NCI-H2107 treated with DMSO at 0.1 percent for 48 hours (cell line): Measurements from ENCODE around the gene CNTN5.
"Not testable (repeated sequence)": the region's sequence is repeated elsewhere in the genome, so short reads cannot be mapped to it uniquely, and the experiment has no call there.

Experiments
- DNase-seq: peaks from one replicate; lab custom pipeline; 2025; ENCODE audit not compliant: unreplicated experiment; lab: John Stamatoyannopoulos, UW

Gene CNTN5

DNA sequence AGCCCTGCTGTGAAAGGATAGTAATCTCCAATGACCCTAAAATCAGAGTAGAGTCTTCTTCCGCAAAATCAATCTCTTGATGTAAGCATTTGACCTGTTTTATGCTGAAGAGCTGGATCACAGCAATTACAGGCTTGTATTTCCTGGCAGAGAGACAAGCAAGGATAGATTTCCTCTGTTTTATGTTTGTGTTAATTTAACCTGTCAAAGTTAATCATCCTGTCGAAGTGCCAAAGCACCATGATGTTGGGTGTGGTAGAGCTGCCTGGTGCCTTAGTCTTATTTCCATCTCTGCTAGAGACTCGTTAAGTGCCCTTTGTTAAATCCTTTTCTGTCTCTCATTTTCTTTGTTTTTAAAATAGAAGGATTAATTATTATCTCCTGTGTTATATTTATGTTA lies 248.1 kb downstream of the CNTN5 start:
- no peak for DNase-seq

DNA sequence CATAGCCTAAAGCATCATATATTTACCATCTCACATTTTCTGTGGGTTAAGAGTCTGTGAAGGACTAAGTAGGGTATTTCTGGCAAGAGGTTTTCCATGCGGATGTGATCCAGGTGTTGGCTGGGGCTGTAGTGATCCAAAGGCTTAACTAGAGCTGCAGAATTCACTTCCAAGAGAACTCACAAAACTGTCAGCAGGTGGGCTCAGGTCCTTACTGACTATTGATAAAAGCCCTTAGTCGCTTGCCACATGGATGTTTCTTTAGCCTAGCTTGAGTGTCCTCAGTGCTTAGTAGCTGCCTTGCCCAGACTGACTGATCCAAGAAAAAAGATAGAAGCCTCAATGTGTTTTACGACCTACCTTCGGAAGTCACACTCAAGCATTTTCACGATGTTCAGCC lies 250.8 kb downstream of the CNTN5 start:
- DNase-seq: no peak

DNA sequence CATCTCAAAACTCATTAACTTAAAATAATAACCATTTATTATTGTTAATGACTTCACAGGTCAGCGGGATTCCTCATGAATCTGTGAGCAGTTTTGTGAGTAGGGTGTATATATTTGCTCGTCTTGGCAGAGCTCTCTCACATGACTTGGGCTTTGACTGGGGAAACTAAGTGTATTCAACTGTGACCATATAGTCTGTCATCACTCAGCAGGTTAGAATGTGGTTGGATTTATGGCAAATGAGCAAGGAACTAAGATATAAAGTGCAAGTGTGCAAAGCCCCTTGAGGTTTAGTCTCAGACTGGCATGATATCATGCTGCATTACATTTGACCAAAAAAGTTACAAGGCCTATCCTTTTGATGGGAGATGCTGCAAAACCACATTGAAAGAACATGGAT lies 254.8 kb downstream of the CNTN5 start:
- no peak for DNase-seq

DNA sequence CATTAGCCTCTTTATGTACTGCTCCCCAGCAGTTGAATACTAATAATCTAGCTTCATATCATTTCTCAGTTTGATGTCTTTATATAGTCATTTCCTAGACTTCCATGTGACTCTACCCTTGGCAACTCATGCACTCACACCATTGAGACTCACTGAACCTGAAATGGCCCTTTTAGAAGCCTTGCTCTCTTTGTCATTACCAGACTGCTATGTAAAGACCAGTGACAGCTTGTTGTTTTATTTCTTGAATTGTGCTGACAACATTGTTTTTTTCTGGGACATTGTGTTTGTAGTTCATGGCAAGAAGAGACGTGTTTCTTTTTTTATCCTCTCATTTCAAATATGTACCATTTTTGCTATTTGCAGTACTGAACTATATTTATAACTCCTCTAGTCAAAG lies 256.5 kb downstream of the CNTN5 start:
- DNase-seq: no peak

DNA sequence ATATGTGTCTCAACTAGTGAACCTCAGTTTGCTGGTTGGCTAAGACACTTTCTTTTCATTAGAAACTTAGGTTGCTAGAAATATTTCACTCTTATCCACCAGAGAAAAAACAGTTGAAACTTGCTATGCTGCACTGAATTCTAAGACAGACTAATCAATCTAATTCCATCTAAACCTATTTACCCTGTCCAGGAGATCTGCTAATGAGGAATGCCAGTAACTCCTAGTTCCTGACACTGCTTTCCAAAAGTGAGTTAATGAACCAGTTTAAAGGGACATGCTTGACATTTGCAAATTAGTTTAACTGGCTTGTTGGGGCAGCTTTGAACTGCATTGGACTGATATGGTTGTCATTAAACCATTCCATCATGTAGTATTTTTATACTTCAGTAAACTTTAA lies 258.5 kb downstream of the CNTN5 start:
- DNase-seq: no peak

DNA sequence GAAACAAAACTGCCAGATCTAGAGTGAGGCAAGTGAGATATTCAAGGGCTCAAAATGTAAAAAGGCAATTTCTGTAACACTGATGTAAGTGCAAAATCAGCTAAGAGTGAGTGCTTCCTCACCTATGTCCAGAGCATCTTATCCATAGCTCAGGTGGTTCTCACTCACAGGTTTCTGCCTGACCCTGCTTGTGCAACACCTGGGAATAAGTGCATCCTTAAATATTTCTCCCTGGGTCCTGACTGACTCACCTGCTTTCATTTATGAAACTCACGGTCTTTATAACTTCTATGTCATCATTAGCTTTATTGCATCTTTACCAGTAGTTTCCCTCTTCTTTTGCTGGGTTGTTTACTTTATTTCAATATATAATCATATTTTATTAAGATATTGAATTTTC lies 260.6 kb downstream of the CNTN5 start:
- DNase-seq: no peak

DNA sequence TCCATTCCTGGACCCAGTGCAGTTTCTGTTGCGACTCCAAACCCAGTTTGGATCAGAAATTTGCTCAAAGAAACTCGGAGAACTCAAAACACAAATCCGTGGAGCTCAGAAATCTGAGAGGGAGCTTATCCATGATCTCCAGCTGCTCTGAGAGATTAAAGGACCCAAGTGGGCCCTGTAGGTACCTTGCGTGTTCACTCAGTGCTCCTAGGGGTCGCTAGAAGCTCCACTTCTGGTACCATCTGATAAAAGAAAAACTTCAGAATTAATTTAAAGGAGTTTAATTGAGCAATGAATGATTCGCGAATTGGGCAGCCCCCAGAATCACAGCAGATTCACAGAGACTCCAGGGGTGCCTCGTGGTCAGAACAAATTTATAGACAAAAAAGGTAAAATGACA lies 277.2 kb downstream of the CNTN5 start:
- DNase-seq: not testable (repeated sequence)

DNA sequence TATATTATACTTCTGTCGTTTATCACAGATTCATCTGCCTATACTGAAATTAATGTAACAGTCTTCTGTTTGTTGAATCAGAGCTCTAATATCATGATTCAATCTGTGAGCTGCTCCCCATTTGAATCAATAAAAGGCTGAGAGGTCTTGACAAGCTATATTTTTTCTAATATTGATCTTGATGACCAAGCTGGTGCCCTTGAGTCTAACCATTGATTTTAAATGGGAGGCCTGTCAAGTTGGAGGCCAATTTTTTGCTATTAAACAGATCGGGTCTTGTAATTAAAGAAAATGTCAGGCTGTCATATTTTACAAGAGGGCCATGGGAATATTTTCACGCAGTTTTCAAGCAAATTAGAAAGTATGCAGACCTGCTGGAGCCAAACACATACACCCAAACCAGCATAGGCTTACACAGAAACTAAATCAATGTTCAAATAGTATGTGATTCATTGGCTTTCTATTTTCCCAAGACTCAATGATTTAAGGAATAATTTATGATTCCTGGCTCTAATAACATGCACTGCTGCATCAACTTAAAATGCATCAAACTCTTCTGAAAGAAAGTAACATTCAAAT lies 286.9 kb downstream of the CNTN5 start:
- DNase-seq: no peak

DNA sequence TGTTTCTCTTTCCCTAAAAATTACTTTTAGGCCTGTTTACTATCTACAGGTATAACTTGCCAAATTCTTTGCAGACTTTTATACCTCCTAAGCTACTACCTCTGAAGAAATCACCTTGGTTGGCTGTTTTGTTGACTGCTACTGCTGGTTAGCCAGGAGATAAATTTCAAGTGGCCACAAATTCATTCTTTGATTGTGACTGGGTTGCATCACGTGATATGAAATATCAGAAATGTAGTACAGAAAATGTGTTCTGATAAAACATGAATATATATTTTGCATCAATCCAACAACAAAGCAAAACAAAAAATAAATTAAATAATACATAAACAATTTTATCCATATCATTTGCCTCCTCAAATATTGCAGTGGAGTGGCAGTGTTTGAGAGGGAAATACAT lies 291.1 kb downstream of the CNTN5 start:
- no peak for DNase-seq

DNA sequence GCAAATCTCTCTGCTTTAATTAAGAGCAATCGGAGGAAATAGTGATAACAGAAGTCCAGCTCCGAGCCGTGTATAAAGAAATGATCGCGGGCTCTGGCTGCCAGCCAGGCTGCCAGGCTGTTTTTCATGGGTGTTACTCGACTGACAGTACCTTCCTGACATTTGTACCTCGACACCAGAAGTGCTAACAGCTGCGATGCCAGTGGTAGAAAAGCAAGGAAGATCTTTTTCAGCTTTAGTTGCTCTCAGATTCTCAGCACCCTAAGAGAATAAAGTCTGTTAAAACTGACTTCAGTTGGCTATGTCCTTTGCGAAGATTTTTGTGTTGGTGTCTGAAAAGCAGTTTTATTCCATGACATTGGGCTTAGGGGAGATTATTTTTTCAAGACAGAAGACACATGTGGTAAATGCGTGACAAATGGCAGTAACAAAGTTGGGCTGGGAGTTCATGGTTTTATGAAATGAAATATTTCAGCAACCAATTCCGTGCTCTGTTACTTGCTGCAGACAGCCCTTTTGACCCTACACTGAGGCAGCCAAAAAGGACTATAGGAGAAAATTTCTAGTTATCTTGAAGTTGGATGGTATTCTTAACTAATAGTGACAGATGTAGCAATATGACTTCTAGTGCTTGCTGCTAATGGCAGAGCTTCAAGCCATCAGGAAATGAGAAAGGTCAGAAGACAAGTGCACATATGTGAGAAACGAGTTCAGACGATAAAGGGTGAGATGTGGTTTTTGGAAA lies 296.2 kb downstream of the CNTN5 start:
- no peak for DNase-seq

DNA sequence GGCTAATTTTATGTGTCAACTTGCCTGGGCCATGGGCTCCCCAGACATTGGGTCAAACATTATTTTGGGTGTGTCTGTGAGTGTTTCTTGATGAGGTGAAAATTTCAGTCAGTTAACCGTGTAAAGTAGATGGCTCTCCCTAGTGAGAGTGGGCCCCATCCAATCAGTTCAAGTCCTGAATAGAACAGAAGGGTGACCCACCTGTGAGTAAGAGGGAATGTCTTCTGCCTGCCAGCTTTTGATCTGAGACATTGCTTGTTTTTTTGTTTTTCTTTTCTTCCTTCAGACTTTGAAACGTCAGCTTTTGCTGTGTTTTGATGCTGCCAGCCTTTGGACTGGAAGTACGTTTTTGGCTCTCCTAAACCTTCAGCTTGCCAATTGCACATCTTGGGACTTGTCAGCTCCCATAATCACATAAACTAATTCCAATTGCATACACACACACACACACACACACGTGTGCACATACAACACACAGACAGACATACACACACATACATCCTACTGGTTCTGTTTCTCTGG lies 300.1 kb downstream of the CNTN5 start:
- no peak for DNase-seq

DNA sequence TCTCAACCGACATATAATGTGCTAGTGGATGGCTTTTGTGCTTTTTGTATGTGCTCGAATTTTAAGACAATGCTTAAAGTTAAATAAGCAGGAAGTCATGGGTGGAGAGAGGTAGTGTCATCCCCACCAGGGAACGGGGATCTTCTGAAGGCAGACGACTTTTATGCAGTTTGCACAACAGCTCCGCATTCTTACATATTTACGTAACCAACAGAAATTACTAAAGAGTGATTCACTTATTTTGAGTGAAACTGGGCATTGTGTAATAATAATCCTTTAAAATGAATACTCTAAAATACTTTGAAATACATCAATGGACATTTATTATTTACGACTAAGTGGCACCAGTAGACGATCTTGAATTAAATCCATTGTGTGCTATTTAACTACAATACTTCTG lies 305.1 kb downstream of the CNTN5 start:
- DNase-seq: no peak

DNA sequence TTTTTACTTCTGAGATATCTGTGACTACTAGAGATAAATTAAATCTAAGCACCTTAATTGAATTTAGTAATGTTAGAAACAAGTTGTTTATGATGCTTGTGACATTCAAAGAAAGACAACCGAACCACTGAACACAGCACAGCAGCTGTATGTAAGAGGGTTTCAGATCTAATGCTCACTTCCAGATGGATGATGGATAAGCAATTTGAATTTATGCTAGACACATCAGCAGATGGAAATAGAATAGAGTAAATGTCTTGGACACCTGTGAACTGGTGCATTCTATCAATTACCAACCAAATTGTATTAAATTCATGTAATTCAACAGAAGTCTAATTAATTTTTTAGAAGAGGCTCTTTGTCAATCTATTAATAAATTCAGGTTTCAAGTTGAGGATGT lies 306.3 kb downstream of the CNTN5 start:
- DNase-seq: no peak

DNA sequence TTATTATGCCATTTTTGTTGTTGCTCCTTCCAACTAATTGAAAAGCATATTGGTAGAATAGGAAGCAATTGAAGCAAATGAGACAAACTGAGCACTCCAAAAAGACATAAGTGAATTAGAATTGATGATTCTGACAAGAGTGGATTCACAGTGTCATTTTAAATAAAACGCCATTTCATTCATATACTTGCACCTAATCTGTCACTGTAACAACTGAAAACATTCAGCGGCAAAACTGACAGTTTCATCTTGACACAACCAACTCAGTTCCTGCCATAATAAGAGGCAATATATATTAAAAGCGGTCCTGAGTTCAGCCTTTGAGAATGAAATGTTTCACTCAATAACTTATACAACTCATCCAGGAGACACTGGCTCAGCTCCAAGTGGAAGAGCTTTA lies 306.8 kb downstream of the CNTN5 start:
- DNase-seq: no peak

DNA sequence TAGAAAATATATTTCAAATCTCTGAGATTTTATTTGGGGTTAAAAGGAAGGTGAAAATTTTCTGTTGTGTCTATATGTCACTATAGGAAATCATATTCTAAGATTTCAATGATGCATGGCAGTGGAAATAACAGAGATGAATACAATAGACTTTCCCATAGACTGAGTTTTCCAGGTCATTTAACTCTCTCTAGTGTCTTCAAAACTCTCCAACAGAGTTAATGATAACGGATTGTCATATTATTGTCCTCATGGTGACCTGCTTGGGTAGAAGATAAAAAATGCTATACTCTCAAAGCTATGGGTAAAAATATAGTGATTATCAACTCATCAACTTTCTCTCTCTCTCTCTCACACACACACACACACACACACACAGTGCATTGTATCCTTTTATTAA lies 312.9 kb downstream of the CNTN5 start:
- no peak for DNase-seq

DNA sequence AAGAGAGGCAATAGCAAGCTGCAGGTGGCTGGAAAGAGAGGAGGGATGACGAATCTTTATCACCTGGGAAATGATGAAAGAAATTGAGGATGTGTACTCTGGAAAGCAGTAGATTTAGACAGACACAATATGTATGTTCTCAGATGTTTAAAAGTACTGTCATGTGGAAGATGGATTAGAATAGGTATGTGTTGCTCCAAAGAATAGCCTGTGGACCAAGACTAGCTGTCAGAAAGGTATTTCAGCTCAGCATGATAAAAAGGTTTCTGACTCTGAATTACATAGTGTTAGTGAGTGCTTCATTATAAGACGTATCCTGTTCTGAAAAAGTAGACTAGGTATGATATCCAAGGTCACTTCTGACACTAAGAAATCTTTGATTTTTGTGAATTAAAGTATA lies 322.4 kb downstream of the CNTN5 start:
- no peak for DNase-seq

DNA sequence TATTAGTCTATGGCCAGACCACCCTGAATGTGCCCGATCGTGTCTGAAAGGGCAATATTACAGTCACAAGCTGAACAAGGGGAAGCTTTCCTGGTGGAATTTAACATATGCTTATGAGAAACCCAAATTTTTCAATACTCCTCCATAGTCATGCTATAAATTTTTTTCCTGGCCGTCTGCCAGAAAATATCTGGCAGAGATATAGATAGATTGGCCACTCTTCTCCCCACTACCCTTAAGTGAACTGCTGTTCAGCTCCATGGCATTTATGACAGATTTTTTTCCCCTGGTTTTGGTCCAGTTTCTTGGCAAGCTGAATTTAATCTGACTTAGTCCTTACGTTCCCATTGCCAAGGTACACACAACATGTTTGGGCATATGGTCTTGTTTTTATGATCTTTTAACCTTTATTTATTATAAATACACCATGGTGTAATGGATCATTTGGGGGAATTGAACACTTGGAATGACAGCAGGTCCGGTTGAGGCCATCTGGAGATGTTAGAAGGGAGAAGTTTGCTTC lies 328.5 kb downstream of the CNTN5 start:
- no peak for DNase-seq

DNA sequence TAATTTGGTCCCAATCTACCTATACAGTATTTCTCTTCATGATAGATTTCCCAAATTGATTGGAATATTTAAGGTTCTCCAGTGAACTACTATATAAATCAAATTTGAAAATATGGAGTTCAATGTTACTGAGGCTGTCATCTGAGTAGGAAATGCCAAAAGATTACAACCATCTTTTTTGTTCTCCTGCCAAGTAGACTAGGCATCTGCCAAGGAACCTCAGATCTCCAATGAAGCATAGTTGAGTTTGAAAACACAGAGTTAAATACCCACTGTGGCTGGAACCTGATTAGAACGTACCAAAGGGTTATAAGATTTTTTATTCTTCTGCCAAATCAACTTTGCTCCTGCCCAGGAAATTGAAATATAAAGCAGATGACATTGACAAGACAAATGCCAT lies 330.9 kb downstream of the CNTN5 start:
- no peak for DNase-seq

DNA sequence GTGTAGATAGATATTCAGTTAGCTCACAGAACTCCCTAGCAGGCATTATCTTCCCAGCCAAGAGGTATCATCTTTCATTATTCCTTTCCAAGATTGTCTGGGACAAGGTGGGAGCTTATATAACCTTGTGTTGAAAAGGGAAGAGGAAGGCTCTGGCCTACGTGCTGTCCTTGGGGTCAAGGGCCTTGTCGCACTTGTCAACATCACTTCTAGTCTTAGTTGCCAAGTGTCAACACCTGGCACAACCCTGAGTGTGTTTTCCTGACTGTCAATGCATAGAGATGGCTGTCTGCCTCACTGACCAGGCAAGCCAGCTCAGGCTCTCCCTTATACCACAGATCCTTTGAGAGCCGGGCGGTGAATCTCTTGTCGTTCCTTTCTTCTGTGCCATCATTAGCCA lies 331.9 kb downstream of the CNTN5 start:
- no peak for DNase-seq

DNA sequence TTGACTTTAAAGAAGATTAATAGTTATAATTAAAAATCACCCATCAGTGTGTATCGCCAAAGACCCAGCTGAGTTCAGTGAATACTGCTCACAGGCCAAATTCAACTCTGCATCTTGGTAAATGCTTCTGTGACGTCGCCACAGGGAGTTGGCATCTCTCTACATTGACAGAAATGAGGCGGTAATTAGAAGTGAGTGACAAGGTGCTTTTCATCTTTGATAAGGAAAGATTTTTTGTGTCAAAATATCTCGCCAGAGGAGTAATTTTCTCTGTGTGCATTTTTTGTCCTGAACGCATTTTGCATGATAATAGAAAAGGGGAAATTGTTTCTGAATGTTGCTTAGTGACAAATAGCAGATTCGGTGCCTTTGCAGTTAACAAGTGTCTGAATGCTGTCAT lies 345.8 kb downstream of the CNTN5 start:
- no peak for DNase-seq

DNA sequence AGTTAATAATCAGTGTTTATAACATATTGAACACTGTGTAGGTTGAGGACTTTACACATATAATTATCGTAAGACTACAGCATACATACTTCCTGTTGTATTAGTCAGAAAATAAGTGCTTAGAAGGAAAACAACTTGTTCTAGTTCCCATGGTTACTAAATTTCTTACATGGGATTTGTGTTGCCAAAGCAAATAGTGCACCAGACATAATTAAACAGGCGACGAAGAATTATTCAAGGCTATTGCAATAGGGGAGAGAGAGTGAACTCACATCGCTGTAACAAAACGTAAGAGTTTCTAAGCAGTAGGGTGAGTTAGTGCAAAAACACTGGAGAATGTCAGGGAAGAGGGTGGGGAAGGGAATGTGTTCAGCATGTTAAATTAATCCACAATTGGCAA lies 347.8 kb downstream of the CNTN5 start:
- no peak for DNase-seq

DNA sequence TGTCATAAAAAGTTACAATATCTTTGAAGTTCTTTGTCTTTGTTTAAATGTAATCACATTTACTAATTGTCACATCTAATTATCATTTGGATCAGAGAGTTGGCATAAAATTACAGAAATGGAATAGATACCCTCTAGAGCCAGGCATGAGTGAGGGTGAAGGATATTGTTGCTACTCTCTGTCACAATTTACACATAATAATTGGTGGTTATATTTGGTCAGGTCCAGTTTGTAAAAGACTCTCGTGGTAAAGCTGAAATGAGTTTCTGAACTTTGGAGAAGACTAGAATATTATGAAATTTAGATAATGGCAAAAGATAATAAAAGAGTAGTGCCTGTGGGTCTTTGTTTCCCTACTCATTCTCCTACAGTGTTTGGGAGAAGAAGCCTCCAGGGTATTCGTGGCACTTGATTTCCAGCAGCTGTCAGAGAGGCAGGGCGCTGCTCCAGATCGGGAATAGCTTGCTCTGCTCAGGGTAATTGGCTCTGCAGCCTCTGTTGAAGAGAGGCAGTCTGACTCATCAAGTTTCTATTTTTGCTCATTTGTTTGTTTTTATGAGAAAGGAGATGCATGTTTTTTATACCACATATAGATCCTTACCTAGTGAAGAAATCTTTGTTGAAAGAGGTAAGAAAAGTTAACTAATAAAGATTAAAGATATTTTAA lies 349.9 kb downstream of the CNTN5 start:
- peak; percentile 0 for DNase-seq
